GM15510 (cell line): Measurements from ENCODE around the gene PMP22.

ENCODE experiments used
- POLR2A ChIP-seq: IDR thresholded peaks from 3 replicates; pipeline ENCODE4 v1.6.1; 2011; ENCODE audit warnings: borderline replicate concordance; ENCODE audit not compliant: insufficient read length; ENCODE audit errors: extremely low read depth

PMP22 gene

GRCh38 chr17:15265131-15265530, at the start of gene PMP22:
Gene PMP22, minus strand, starts transcription at chr17:15265326. Its CDS starts 4,599 bp downstream, at chr17:15260727.
- TF ChIP-seq POLR2A, result no peak

DNA sequence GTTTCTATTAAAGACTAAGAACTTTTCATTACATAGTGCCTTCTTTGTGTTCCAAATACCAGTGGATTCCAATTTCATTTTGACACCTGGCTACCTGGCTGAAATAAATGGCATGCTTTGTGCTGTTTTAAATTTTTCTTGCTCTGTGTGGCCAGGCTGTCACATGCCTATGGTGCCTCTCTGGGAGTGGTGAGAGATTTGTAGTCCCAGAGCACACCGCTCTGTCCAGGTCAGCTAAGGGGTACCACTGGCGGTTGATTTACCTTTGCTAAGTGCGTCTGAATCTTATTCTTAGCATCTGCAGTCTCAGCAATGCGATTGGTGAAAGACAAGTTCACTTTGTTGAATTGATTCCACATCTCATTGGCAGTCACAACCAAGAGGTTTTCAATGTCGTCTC, 46.9 kb upstream of the PMP22 start:
- TF ChIP-seq POLR2A, result no peak

DNA sequence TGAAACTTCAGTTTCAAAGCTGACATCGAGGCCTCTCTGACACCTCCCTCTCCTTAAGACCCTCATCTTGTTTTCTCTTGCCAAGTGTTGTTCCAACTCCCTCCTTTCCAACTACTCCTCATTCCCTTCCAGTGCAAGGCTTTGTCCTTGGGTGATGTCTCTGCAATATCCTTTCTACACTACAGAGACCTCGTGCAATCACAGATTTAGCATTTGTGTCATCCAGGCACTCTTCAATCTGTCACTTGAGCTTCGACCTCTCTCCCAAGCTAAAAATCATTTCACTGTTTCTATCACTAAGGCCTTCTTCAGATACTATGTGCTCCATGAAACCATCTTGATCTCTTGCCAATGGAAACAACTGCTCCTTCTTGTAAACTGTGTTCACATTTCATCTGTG, 44.7 kb upstream of the PMP22 start:
- TF ChIP-seq POLR2A, result no peak

DNA sequence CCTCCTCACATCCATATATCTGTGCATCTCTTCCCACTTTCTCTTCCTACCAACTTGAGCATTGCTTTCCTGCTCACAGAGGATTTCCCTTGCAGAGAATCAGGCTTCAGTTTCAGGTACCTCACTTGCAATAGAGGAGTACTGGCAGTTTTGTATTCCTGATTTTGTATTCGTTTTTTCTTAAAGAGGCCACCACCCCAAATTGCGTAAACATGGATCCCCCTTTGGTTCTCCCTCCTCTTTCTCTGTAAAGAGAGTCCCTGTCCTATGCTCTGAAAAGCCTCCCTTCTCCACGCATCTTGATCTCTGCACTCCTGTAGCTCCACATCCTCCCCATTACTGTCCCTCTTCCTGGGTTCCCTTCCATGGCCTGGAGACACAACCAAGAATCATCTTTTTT, 44.1 kb upstream of the PMP22 start:
- no peak for TF ChIP-seq POLR2A

DNA sequence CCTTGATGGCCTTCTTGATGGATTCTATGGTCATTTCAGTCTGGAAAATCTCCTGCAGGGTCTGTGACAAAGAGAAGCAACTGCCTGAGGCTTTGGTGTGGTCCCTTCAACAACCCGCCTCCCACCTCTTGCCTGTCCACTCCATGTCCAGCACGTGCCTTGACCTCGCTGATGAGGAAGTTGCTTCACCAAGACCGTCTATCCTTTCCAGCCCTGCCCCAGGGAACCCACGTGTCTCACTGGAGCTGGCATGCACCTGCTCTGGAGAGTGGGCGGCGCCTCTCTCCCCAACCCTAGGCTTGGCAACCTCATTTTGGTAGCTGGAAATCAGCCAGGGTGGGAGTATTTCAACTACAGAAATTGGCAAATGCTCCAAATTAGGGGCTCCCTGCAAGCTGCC, 43.6 kb upstream of the PMP22 start:
- TF ChIP-seq POLR2A, result no peak

- no peak for TF ChIP-seq POLR2A
These were observed 42.6 kb upstream of the PMP22 start for GRCh38 chr17:15307710-15308111.

DNA sequence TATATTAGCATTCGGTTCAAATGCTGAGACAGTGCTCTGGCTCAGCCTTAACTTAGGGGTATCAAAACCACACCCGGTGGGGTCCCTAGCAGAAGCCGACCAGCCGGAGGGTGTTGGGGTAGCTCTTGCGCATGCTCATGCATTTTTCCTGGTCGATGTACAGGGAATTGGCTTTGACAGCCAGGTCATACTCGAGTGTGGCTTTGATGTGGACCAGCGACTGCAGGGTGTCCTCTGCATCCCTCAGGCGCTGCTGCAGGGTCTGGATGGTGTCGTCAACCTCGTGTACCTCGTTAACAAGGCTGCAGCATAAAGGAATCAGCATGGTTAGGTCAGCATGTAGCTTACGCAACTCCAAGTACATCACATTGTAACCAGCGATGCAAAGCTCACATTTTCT, 38.7 kb upstream of the PMP22 start:
- TF ChIP-seq POLR2A, result no peak

- no peak for TF ChIP-seq POLR2A
These were observed 38.1 kb upstream of the PMP22 start for GRCh38 chr17:15303268-15303667.

- no peak for TF ChIP-seq POLR2A
These were observed 36.7 kb upstream of the PMP22 start for GRCh38 chr17:15301845-15302244.

GRCh38 chr17:15298176-15298575, 33.0 kb upstream of the PMP22 start:
- no peak for TF ChIP-seq POLR2A

GRCh38 chr17:15293558-15293957, 28.4 kb upstream of the PMP22 start:
- no peak for TF ChIP-seq POLR2A

DNA sequence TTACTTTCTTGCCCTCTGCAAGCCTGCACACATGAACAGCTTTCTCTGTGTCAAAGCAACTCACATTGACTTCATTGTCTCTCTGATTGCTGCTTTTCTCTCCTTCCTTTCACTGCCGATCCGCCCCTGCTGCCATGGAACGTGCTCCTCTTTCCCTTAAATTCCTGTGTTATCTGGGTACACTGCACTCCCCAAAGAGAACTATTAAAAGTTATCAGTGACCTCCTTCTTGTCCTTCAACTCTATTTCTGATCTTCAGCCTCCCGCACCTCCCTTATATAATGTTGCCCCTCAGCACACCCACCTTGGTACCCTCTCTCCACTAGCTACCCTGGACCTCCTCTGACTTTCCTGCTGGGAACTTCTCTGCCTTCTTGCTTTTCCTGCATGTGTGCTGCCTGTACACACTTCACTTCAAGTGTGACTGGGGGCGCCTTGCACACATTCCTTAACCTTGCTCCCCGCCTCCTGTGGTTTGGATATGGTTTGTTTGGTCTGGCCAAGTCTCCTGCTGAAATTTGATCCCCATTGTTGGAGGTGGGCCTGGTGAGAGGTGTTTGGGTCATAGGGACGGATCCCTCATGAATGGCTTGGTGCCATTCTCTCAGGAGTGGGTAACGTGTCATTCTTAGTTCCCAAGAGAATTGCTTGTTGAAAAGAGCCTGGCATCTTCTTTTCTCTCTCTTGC, 26.7 kb upstream of the PMP22 start:
- no peak for TF ChIP-seq POLR2A

GRCh38 chr17:15290605-15291004, 25.5 kb upstream of the PMP22 start:
- TF ChIP-seq POLR2A, result no peak

GRCh38 chr17:15289285-15290183, 24.4 kb upstream of the PMP22 start:
- no peak for TF ChIP-seq POLR2A

DNA sequence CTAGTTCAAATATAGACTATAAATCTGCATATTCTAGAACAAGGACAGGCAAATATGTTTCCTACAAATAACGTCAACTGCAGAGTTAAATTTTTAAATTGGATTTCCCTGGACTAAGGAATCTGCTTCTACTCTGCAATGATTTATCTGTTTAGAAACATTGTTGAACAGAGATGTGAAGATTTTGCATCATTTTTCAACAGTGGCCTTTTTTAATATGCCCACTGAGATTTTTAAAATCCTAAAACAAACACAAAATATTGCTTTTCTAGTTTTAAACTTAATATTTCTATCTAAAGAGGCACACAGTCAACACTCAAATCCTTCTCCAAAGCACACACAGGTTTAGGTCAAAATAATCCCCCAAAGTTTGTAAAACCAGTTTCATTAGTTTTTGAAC, 23.7 kb upstream of the PMP22 start:
- TF ChIP-seq POLR2A, result no peak
